NT2/D1 (cell line): Measurements from ENCODE around the gene MED26.
"Not testable (repeated sequence)": the region's sequence is repeated elsewhere in the genome, so short reads cannot be mapped to it uniquely, and the experiment has no call there.

Experiments
- DNase-seq: peaks from one replicate; pipeline ENCODE4 v3.0.0-alpha.2; 2011; ENCODE audit warnings: low read depth, low spot score
- H3K27me3 ChIP-seq: 2 replicates; pipeline ENCODE4 v1.6.0; 2011; ENCODE audit warnings: mild to moderate bottlenecking; ENCODE audit not compliant: insufficient read length, insufficient read depth
- H3K36me3 ChIP-seq: 2 replicates; pipeline ENCODE4 v1.6.1; 2011; ENCODE audit warnings: mild to moderate bottlenecking, low read length, mixed read lengths; ENCODE audit not compliant: insufficient read depth, insufficient read length
- H3K4me1 ChIP-seq: 2 replicates; pipeline ENCODE4 v1.5.1; 2011; ENCODE audit not compliant: insufficient read depth, insufficient read length
- H3K4me3 ChIP-seq: 2 replicates; pipeline ENCODE4 v1.5.1; 2011; ENCODE audit warnings: low read depth; ENCODE audit not compliant: insufficient read length
- H3K9ac ChIP-seq: 2 replicates; pipeline ENCODE4 v1.6.0; 2011; ENCODE audit warnings: low read depth; ENCODE audit not compliant: insufficient read length
- H3K9me3 ChIP-seq: 2 replicates; pipeline ENCODE4 v1.5.1; 2011; ENCODE audit warnings: mild to moderate bottlenecking, low read length; ENCODE audit not compliant: insufficient read depth
- SUZ12 ChIP-seq: IDR thresholded peaks from 2 replicates; pipeline ENCODE4 v1.6.1; 2011; ENCODE audit not compliant: insufficient read length, insufficient read depth; ENCODE audit errors: extremely low read depth
- YY1 ChIP-seq: IDR thresholded peaks from 2 replicates; pipeline ENCODE4 v1.6.1; 2011; ENCODE audit not compliant: insufficient read length, insufficient read depth
- ZNF274 ChIP-seq: IDR thresholded peaks from 2 replicates; pipeline ENCODE4 v1.6.1; 2011; ENCODE audit warnings: mild to moderate bottlenecking, low read depth, low read length

Gene MED26

DNA sequence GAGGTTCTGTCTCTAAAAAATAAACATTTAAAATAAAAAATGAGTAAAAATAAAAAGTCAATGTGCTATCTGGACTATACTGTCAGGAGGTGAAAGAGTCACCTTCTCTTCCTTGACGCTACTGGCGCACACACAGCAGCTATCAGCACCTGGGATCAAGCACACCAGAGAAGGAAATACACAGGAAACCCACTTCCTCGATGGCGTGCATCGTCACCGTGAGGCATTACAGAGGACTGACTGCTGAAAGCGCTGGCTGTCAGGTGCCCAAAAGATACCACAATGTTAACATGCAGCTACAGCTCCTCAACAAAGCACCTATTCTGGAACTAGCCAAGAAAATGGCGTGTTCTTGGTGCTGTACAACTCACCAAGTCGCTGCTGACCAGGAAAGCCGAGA is 61.8 kb downstream of the MED26 start:
- peaks cover 10% of the 10 kb centered on the region for H3K4me1 ChIP-seq
- TF ChIP-seq SUZ12, result no peak
- no peak for TF ChIP-seq ZNF274
- no peak for TF ChIP-seq YY1
- no peak overlapping the region for H3K9ac ChIP-seq
- no peaks in the 10 kb centered on the region for H3K27me3 ChIP-seq
- H3K4me3 ChIP-seq, result no peak overlapping the region
- peaks cover 85% of the 10 kb centered on the region for H3K36me3 ChIP-seq
- DNase-seq, result no peak
- no peaks in the 10 kb centered on the region for H3K9me3 ChIP-seq

DNA sequence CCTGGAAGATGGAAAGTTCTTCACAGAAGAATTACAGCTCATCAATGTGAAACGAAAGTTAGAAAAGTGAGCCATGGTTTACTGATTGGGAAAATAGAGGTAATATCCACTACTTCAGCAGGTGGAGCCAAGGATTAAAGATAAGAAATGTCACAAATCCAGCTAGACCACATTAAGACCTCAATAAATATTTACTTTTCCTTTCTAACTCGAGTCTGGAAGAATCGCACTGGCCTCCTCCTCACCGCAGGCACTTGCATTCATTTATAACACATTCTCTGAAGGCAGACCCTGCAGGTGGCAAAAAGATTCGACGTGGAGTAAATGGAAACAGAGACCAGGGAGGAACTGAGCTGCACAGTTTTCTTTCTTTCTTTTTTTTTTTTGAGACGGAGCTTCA is 63.2 kb downstream of the MED26 start:
- H3K9ac ChIP-seq, result no peak overlapping the region
- H3K4me1 ChIP-seq, result peaks cover 5% of the 10 kb centered on the region
- no peaks in the 10 kb centered on the region for H3K9me3 ChIP-seq
- peaks cover 82% of the 10 kb centered on the region for H3K36me3 ChIP-seq
- no peak for TF ChIP-seq ZNF274
- TF ChIP-seq YY1, result no peak
- TF ChIP-seq SUZ12, result no peak
- no peak overlapping the region for H3K4me3 ChIP-seq
- H3K27me3 ChIP-seq, result no peaks in the 10 kb centered on the region
- no peak for DNase-seq

DNA sequence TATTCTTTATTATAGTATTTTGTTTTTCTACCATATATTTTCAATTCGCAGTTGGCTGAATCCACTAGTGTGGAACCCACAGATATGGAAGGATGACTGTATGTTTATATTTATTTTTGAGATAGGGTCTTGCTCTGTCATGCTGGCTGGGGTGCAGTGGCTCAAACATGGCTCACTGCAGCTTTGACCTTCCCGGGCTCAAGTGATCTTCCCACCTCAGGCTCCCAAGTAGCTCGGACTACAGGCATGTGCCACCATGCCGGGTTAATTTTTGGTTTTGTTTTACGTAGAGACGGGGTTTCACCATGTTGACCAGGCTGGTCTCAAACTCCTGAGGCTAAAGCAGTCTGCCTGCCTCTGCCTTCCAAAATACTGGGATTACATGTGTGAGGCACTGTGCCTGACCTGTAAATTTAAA is 65.4 kb downstream of the MED26 start:
- H3K36me3 ChIP-seq, result peaks cover 79% of the 10 kb centered on the region

GRCh38 chr19:16561382-16561781 is 66.6 kb downstream of the MED26 start:
- no peak for TF ChIP-seq SUZ12
- TF ChIP-seq YY1, result no peak
- Histone ChIP-seq H3K9ac (no peak overlapping the region), H3K36me3 (peaks cover 76% of the 10 kb centered on the region), H3K27me3 (no peaks in the 10 kb centered on the region), H3K4me3 (no peak overlapping the region), H3K9me3 (no peaks in the 10 kb centered on the region), H3K4me1 (no peaks in the 10 kb centered on the region)
- DNase-seq, result no peak

More for the DNA sequence above, 65.4 kb downstream of the MED26 start:
- no peak overlapping the region for H3K9ac ChIP-seq
- no peaks in the 10 kb centered on the region for H3K4me1 ChIP-seq
- no peak overlapping the region for H3K4me3 ChIP-seq
- TF ChIP-seq YY1, result no peak
- no peak for TF ChIP-seq ZNF274
- TF ChIP-seq SUZ12, result no peak
- DNase-seq, result no peak
- no peaks in the 10 kb centered on the region for H3K27me3 ChIP-seq
- no peaks in the 10 kb centered on the region for H3K9me3 ChIP-seq

DNA sequence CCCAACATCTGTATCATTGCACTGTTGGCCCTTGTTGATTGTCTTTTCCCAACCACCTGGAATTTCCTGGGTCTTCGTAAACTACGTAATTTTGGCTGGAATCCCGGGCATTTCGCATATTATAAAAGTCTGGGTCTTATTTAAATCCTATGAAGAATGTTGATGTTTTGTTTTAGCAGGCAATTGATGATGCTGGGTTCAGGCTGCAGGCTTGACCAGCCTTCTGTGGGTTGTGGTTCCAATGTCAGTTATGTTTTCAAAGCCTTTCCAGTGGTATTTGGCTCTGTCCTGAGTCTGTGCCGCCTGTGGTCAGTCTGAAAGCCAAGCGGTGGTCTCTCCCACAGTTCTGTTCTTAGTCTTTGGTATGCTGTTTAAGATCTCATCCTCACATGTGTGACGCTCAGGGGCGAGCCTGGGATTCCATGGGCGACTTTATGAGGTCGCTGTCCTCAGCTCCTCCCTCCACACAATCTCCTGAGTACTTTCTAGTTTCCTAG is 68.2 kb downstream of the MED26 start:
- Histone ChIP-seq H3K9me3 (no peaks in the 10 kb centered on the region), H3K4me3 (no peak overlapping the region), H3K4me1 (no peaks in the 10 kb centered on the region), H3K9ac (no peak overlapping the region), H3K27me3 (no peaks in the 10 kb centered on the region), H3K36me3 (peaks cover 77% of the 10 kb centered on the region)
- DNase-seq, result no peak
- TF ChIP-seq ZNF274 (no peak), SUZ12 (no peak), YY1 (no peak)

- no peak for DNase-seq
- Histone ChIP-seq H3K9ac (no peak overlapping the region), H3K27me3 (no peaks in the 10 kb centered on the region), H3K9me3 (no peaks in the 10 kb centered on the region), H3K4me3 (no peak overlapping the region), H3K36me3 (peaks cover 62% of the 10 kb centered on the region), H3K4me1 (no peaks in the 10 kb centered on the region)
- TF ChIP-seq ZNF274 (no peak), SUZ12 (no peak), YY1 (no peak)
Measured at GRCh38 chr19:16554776-16555175, 73.2 kb downstream of the MED26 start.

DNA sequence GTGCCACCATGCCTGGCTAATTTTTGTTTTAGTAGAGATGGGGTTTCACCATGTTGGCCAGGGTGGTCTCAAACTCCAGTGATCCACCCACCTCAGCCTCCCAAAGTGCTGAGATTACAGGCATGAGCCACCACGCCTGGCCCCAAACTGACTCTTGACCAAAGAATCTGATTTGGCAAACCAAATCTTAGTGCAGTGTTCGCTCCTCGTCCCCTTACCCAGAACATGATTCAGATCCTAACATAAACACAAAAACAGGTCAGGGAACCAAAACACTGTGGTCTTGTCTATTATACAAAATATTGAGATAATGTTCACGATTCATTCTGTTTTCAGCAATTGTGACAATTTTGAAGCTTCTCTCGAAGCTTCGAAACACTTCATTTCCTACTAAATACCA is 76.1 kb downstream of the MED26 start:
- H3K9me3 ChIP-seq, H3K4me1 ChIP-seq, DNase-seq, H3K9ac ChIP-seq, H3K4me3 ChIP-seq, H3K27me3 ChIP-seq: not testable (repeated sequence)
- H3K36me3 ChIP-seq, result peaks cover 45% of the 10 kb centered on the region

- Histone ChIP-seq H3K36me3 (peaks cover 29% of the 10 kb centered on the region), H3K4me1 (peaks cover 5% of the 10 kb centered on the region), H3K4me3 (no peak overlapping the region), H3K9ac (no peak overlapping the region), H3K9me3 (no peaks in the 10 kb centered on the region), H3K27me3 (no peaks in the 10 kb centered on the region)
- no peak for DNase-seq
- no peak for TF ChIP-seq YY1
- no peak for TF ChIP-seq ZNF274
- no peak for TF ChIP-seq SUZ12
Measured at GRCh38 chr19:16548956-16549355, 79.0 kb downstream of the MED26 start.
